CD4-positive, alpha-beta T cell treated with Interleukin-17A for 4 hours (primary cell): ENCODE measurements around the gene ADGRB2.

ENCODE experiments used
- DNase-seq: peaks from one replicate; pipeline ENCODE4 v3.0.0-alpha.2; 2020; ENCODE audit warnings: mixed read lengths

ADGRB2 gene

DNA sequence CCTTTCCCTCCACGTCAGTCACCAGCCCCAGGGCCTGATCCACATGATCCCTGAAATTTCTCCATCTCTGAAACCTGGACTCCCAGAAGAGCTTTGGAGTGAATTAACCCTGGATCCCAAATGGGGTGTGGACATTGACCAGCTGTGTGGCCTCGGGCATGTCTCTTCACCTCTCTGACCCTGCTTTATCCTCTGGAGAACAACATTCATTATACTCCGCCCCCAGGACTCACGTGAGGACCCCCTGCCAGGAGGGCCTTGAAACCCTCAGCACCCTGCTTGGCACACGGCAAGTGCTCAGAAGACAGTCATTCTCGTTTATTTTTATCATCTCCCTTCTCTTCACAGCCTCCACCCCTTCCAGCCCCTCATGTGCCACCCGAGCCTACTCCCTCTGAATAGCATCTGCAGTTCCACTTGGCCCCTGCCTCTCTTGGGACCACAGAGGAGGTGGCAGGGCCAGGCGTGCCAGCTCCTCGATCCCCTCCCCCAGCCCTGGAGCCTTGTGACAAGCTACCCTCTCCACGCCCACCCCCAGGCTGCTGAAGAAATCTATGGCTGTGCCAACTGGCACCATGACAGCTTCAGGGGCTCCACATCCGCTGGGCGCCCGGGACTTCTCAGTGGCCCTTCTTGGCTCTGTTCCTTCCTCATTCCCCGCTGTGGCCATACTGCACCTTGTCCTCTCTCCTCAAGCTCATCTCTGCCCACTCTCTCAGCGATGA lies 18.0 kb downstream of the ADGRB2 start:
- DNase-seq = no peak

GRCh38 chr1:31745096-31745945 lies 18.8 kb downstream of the ADGRB2 start:
- DNase-seq = peak; percentile 56

- DNase-seq = no peak
Observed at GRCh38 chr1:31744165-31744888, 19.8 kb downstream of the ADGRB2 start.

DNA sequence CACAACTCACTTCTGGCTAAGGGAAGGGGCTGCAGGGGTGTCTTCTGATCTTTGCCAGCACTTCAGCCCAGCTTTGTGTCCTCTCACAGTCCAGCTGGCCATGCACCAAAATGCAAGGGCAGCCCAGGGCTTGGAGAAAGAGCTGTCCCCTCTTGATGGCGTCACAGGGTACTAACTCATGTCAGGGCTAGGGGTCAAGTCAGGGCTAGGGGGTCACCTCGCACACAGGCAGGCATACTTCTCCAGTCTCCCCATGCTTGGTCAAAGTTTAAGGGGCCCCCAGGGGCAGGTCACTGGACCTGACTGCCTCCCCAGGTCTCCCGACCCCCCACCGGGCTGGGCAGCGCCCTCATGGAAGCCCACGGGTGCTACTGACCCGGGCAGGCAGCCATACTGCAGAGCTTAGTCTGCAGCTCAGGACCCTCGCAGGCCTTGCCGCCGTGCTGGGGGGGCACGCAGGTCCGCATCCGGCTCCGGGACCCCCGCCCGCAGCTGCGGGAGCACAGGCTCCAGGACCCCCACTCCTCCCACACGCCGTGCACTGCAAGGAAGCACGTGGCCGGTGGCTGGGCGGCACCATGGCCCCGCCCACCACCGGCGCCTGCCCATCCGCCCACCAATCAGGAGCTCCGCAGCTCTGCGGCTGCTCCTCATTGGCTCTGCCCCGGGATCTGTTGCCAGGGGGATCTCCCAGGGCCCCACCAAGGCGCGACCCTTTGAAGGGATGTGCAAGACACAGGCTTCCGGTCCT lies 21.5 kb downstream of the ADGRB2 start:
- no peak for DNase-seq

DNA sequence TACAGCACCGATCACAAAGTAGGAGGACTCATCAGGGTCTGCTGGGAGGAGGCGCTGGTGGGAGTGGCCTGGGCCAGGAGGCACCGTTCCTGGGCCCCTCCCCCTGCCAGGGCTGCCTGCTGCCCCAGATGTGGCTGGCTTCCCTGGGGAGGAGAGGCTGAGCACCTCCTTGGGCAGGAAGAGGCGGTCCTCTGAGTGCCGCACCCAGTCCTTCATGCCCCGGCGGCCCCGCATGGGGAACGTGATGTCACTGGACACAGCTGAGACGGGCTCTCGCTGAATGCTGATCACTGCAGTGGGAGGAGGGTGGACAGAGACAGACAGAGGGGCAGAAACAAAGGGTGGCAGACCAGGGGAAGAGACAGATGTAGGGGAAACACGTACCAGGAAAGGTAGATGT lies 24.8 kb downstream of the ADGRB2 start:
- DNase-seq = peak; percentile 71

- peak; percentile 40 for DNase-seq
Observed at GRCh38 chr1:31736675-31737074, 27.5 kb downstream of the ADGRB2 start.

DNA sequence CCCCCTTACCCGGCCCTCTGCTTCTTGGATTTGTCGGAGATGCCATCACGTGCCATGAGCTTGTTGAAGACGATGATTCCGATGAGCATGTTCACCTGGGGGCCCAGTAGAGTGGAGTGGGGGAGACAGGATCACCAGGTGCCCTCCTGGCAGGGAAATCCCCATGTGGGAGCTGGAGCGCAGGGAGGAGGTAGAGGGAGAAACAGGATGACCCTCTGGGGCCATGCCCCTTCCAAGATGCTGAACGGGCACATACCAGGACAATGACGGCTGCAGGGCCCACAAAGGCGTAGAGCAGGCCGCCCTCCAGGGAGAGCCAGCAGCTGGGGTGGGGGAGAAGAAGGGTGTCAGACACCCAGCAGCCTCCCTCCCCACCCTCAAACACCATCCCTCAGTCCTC lies 28.6 kb downstream of the ADGRB2 start:
- DNase-seq = no peak

DNA sequence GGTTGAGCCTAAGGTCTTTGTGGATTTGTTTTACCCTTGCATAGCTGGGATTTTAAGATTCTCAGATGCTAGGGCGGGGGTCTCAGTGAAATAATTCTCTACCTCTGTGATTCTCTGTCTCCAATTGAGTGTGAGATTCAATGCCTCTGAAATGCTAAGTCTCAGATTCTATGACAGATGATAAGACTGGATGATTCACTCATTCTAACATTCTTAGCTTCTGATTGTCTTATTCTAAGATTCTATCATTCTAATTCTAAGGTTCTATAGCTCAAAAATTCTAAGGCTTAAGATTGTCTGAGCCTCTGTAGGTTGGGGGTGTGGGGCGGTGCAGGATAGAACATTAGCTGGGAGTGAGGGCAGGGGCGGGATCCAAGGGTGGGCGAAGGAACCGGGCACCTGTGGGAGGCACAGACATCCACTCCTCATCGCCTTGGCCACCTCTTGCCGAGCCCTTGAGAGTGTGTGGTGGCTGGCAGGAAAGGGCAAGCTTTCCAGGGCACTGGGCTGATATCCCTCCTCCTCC lies 29.5 kb downstream of the ADGRB2 start:
- no peak for DNase-seq

DNA sequence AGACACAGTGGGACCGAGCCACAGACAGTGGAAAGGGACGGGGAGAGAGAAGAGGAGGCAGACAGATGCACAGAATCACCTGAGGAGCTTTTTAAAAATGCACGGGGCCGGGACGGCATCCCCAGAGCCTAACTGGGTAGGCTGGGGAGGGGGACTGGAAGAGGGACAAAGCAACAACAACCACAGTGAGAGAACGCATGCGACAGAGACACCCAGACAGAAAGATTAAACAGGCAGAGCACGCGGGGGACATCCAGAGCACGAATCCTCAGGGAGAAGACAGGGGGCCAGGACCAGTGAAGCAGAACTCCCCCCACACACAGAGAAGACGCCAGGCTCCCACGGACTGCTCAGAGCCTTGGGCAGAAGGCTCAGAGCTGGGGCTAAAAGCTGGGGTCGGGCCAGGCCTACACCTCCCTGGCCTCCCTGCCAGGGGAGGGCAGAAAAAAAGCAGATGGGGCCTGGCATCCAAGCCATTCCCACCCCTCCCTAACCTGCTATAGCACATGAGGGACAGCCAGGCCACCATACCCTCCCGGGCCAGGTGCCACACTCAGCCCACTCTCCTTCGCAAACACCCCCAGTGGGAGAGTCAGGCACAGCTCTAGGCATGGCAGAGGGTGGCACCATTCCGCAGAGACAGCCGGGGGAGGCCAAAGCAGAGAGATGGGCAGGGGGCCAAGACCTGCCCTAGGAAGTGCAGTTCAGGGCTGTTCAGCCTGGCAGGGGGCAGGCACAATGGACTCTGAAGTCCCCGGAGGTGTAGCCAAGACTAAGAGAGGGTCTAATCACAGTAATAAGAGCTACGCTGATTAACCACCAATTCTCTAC lies 30.5 kb downstream of the ADGRB2 start:
- DNase-seq = no peak

- DNase-seq = no peak
Observed at GRCh38 chr1:31732751-31733289, 31.3 kb downstream of the ADGRB2 start.

DNA sequence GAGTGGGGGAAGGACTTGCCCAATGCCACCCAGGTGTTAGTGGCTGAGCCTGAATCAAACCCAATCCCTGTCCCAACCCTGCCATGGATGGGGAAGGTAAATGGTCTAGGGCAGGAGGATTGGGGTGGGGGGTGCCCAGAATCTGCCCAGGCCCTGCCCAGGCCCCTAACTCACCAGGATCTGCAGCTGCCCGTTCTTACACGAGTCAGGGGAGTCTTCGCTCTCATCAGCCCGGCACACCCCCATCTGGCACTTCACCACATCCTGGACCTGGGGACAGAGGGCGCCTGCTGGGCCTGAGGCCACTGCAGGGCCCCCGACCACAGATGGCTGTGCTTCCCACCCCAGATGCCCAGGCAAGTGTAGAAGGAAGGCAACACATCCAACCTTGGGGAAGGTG lies 31.8 kb downstream of the ADGRB2 start:
- no peak for DNase-seq

DNA sequence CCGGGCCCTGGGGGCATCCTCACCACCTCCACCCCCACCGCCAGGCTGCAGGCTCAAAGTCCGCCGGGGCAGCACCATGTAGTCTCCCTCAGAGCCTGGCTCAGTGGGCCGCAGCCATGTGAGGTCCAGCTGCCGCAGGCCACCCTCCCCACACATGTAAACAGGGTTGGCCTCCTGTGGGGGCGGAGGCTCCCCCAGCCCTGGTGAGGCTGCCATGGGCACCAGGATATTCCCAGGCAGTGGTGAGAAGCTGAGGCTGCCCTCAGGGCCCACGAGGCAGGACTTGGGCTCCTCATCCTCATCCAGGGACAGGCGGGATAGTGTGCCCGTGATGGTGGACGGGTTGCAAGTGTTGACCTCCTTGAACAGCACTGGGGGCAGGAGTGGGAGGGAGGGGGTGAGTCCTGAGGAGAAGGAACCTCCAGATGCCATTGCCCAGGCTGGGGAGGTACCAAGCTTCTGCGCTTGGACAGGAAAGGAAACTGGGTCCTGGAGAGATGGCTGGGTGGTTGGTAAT lies 33.0 kb downstream of the ADGRB2 start:
- no peak for DNase-seq

DNA sequence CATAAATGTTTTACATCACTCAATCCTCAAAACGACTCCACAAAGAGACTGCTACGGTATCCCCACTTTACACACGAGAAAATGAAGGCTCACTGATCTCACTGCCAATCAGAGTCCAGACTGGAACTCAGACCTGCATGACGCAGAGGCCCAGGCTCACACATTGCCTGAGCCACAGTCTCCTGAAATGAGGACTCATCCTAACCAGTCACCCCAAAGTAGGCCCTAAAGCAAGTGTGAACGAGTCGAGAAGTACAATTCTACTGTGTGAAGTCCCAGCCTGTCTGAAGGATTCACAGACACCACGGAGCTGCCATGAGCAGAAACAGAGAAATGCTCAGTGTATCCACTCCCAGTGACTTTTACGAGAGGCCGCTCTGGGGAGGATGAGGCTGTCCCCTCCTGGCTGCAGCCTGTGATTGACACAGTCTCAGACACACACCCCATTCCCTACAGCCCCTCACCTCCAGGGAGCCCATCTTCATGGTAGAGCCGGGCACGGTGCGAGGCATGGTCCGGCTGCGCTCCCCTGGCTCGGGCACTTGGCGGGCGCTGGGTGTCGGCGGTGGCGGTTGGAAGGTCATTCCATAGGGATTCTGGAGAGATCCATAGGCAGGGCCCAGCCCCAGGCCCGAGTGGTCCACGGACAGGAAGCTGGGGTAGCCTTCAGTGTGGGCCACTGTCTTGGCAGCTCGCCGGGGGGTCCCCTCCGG lies 33.6 kb downstream of the ADGRB2 start:
- DNase-seq = no peak

GRCh38 chr1:31727849-31728248 lies 36.3 kb downstream of the ADGRB2 start:
- DNase-seq = no peak

- DNase-seq = no peak
Observed at GRCh38 chr1:31727195-31727594, 36.9 kb downstream of the ADGRB2 start.

- DNase-seq = no peak
Observed at GRCh38 chr1:31726715-31727114, 37.4 kb downstream of the ADGRB2 start.

DNA sequence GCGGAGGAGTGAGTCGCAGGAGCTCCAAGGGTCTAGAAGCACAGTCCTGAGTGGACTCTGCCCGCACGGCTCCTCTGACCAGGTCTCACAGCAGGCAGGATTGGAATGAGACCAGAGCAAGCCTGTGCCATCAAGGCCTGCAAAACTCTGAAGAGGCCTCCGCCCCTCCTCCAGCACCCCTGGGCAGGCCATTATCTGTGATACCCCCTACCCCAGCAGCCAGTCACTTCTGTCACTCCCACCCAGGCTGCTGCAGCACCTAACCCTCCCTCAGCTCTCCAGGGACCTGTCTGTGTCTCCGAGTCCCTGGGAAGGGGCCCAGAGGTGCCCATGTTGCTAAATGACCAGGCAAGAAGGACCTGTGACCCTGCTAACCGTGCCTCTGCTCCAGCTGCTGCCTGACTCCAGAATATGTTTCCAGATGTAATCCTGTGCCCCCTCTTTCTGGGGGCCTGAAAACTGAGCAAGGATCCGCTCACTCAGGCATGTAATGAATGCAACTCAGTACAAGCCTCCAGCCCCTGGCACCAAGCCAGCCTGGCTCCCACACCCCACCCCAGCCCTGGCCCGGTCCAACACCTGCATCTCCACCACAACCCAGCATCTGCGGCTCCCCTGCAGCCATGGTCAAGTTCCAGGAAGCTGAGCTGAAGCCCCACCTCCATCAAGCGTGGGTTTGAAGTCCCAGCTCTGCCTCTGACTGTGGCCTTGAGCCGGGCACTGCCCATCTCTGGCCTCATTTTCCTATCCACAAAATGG lies 38.2 kb downstream of the ADGRB2 start:
- DNase-seq = no peak

DNA sequence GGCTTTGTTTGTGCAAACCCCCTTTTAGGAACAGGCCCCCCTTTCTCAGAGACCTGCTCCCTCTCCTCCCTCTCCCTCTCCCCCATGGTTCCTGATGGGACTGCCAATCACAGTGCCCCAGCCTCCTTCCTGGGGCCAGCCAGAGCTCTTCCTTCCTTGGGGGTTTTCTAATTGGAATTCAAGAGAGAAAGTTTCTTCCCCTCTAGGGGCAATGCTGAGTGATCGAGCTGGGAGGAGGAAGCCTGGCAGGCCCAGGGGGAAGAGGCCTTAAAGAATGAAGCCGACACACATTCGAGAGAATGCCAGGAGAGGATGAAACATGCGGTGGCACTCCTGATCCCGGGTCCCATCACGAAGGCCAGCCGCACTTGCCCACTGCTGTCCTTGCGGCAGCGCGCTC lies 39.0 kb downstream of the ADGRB2 start:
- no peak for DNase-seq

DNA sequence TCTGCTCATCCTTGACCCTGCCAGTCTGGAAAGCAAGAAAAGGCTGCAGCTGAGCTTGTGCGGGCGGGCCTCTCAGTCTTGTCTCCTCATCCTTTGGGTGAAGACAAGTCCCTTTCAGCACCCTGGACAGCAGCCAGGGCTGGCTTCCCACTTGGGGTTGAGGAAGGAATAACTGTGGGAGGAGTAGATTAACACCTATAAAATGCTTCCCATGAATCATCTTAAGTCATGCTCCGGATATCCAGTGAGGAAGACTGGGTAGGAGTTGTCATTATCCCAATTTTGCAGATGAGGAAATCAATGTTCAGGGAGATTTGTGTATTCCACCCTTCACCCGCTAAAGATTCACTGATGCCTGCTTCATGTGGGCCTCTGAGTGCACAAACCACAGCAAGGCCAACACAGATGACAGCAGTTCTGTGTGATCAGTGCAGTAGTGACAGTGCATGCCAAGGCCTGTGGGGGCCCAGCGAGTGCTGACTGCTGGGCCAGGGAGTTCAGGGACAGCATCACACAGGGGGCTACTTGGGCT lies 40.2 kb downstream of the ADGRB2 start:
- DNase-seq = peak; percentile 60
